GM12892 (cell line): ENCODE measurements around the gene PPP2R2D.

ENCODE experiments used
- POLR2A ChIP-seq: IDR thresholded peaks from 2 replicates; pipeline ENCODE4 v1.6.1; 2011; ENCODE audit warnings: low read depth, low read length, control low read depth
- TAF1 ChIP-seq: IDR thresholded peaks from 2 replicates; pipeline ENCODE4 v1.6.1; 2011; ENCODE audit warnings: low read depth, mild to moderate bottlenecking, control low read depth, low read length, borderline replicate concordance

DNA sequence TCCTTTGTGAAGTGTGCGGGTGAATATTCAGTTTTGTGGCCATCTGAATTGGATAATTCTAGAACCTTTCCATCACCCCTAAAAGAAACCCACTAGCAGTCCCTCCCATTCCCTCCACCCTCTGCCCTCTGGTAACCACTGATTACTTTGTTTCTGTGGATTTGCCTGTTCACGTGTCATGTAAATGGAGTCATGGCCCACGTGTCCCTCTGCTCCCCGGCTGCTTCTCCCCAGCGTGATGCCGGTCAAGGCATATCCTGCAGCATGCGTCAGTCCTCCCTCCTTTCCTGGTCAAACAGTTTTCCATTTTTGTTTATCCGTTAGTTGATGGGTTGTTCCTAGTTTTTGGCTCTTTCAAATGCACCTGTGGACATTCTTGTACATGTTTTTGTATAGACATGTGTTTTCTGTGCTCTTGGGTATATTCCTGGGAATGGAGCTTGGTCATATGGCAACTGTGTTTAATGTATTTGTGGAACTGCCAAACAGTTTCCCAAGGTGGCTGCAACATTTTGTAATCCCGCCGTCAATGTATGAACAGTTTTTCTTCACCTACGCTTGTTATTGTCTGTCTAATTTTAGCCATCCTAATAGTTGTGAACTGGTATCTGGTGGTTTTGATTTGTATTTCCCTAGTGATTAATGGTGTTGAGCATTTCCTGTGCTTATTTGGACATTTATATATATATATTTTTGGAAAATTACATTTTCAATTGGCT, 22.4 kb downstream of the PPP2R2D start:
- no peak for TF ChIP-seq POLR2A
- no peak for TF ChIP-seq TAF1
